HepG2 (cell line): ENCODE results near the gene FUT6. TPM values are rescaled to one million over a fixed set of nuclear protein-coding genes. Genes with fewer than 3 reads are reported as not detected.
A peak's percentile ranks its signal among the peaks of the same experiment; 100 is the strongest.

Experiments used
- ELF3 ChIP-seq: IDR thresholded peaks from 2 replicates; pipeline ENCODE4 v1.6.1; 2016; ENCODE audit warnings: missing genetic modification reagents, missing compliant biosample characterization
- GMEB1 ChIP-seq: sonication (generic); formaldehyde crosslinking; IDR thresholded peaks from 2 replicates; pipeline ENCODE4 v1.5.1; 2020; ENCODE audit warnings: missing genetic modification reagents, mild to moderate bottlenecking, borderline replicate concordance
- HNF4A ChIP-seq: sonication (generic); formaldehyde crosslinking; IDR thresholded peaks from 2 replicates; pipeline ENCODE4 v1.4.0; 2020; ENCODE audit warnings: missing genetic modification reagents
- KLF16 ChIP-seq, 2 experiments: sonication (generic) in 1 of 2; formaldehyde crosslinking in 1 of 2; IDR thresholded peaks; 2 replicates each; pipeline versions ENCODE4 v1.6.1 to v1.8.0; 2016 to 2023; ENCODE audit warnings: missing genetic modification reagents in 2 of 2, missing compliant biosample characterization in 1 of 2
- MTF2 ChIP-seq: sonication (generic); formaldehyde crosslinking; IDR thresholded peaks from 2 replicates; pipeline ENCODE4 v1.5.0; 2020; ENCODE audit warnings: missing genetic modification reagents, borderline replicate concordance
- NFYB ChIP-seq: sonication (generic); formaldehyde crosslinking; IDR thresholded peaks from 2 replicates; pipeline ENCODE4 v1.4.0; 2020; ENCODE audit warnings: missing genetic modification reagents
- NR2F2 ChIP-seq: IDR thresholded peaks from 2 replicates; pipeline ENCODE4 v1.6.1; 2012; ENCODE audit warnings: low read depth, inconsistent platforms, borderline replicate concordance
- PITX1 ChIP-seq: sonication (generic); formaldehyde crosslinking; IDR thresholded peaks from 2 replicates; pipeline ENCODE4 v1.5.1; 2020; ENCODE audit warnings: mild to moderate bottlenecking, missing genetic modification reagents
- PRPF4 ChIP-seq: fragments of 200-400 bp; formaldehyde crosslinking; IDR thresholded peaks from 2 replicates; pipeline ENCODE4 v1.6.1; 2016; ENCODE audit warnings: low read length, low read depth; ENCODE audit not compliant: poor library complexity, severe bottlenecking
- SMARCC2 ChIP-seq: fragments of 450-650 bp; IDR thresholded peaks from 2 replicates; pipeline ENCODE4 v1.6.1; 2017; ENCODE audit warnings: antibody characterized with exemption, mild to moderate bottlenecking
- SOX6 ChIP-seq, 2 experiments: fragments of 450-650 bp in 1 of 2; sonication (generic) in 1 of 2; formaldehyde crosslinking in 1 of 2; IDR thresholded peaks; 2 replicates each; pipeline versions ENCODE4 v1.4.0 to v1.6.1; 2017 to 2020; ENCODE audit warnings: antibody characterized with exemption in 1 of 2, mild to moderate bottlenecking in 1 of 2, missing genetic modification reagents in 1 of 2
- ZNF18 ChIP-seq: sonication (generic); formaldehyde crosslinking; IDR thresholded peaks from 2 replicates; pipeline ENCODE4 v1.8.0; 2022; ENCODE audit warnings: mild to moderate bottlenecking, missing genetic modification reagents; ENCODE audit not compliant: insufficient replicate concordance
- ZNF256 ChIP-seq: sonication (generic); formaldehyde crosslinking; conservative IDR thresholded peaks from 2 replicates; pipeline ENCODE4 v1.4.0; 2020; ENCODE audit warnings: missing genetic modification reagents
- ZNF441 ChIP-seq: sonication (generic); formaldehyde crosslinking; IDR thresholded peaks from 2 replicates; pipeline ENCODE4 v1.7.0; 2021; ENCODE audit warnings: missing genetic modification reagents, borderline replicate concordance
- ZNF841 ChIP-seq: sonication (generic); formaldehyde crosslinking; IDR thresholded peaks from 2 replicates; pipeline ENCODE4 v1.8.1; 2023; ENCODE audit warnings: missing genetic modification reagents, borderline replicate concordance
- ZSCAN9 ChIP-seq: IDR thresholded peaks from 2 replicates; pipeline ENCODE4 v1.6.1; 2016; ENCODE audit warnings: borderline replicate concordance
- polyA plus RNA-seq, 8 experiments: library from polyadenylated mRNA; depleted of rRNA in 3 of 8; stranded (reverse) in 7 of 8; unstranded in 1 of 8; fragments of >200 nt; fragmentation: Illumina TruSeq in 4 of 8; extraction: Trizol in 4 of 8; gene quantifications; 2 replicates each; pipeline versions ENCODE4 v1.2.1 to v1.2.3, GENCODE V29; 2011 to 2016; ENCODE audit warnings: low read depth in 4 of 8, missing spikeins in 1 of 8, mixed read lengths in 1 of 8; ENCODE audit not compliant: insufficient read depth in 1 of 8
- total RNA-seq, 5 experiments: library from RNA; depleted of rRNA; stranded (reverse); fragments of >200 nt; fragmentation: Illumina TruSeq; extraction: Trizol; gene quantifications; 2 replicates each; pipeline ENCODE4 v1.2.3, GENCODE V29; 2016; ENCODE audit warnings: low read depth in 1 of 5
- TF ChIP-seq, protein P1 (sequence below): sonication (generic); formaldehyde crosslinking; IDR thresholded peaks from 2 replicates; pipeline ENCODE4 v1.9.0; 2021; ENCODE audit warnings: mild to moderate bottlenecking, missing genetic modification reagents

The FUT6 gene
- total and polyA plus RNA-seq, 2 of the 13 experiments (the other 11 are each of a cell fraction or from before 2014, with no cell fraction given) = 8.2 to 27.7 TPM

- TF ChIP-seq, protein P1, sequence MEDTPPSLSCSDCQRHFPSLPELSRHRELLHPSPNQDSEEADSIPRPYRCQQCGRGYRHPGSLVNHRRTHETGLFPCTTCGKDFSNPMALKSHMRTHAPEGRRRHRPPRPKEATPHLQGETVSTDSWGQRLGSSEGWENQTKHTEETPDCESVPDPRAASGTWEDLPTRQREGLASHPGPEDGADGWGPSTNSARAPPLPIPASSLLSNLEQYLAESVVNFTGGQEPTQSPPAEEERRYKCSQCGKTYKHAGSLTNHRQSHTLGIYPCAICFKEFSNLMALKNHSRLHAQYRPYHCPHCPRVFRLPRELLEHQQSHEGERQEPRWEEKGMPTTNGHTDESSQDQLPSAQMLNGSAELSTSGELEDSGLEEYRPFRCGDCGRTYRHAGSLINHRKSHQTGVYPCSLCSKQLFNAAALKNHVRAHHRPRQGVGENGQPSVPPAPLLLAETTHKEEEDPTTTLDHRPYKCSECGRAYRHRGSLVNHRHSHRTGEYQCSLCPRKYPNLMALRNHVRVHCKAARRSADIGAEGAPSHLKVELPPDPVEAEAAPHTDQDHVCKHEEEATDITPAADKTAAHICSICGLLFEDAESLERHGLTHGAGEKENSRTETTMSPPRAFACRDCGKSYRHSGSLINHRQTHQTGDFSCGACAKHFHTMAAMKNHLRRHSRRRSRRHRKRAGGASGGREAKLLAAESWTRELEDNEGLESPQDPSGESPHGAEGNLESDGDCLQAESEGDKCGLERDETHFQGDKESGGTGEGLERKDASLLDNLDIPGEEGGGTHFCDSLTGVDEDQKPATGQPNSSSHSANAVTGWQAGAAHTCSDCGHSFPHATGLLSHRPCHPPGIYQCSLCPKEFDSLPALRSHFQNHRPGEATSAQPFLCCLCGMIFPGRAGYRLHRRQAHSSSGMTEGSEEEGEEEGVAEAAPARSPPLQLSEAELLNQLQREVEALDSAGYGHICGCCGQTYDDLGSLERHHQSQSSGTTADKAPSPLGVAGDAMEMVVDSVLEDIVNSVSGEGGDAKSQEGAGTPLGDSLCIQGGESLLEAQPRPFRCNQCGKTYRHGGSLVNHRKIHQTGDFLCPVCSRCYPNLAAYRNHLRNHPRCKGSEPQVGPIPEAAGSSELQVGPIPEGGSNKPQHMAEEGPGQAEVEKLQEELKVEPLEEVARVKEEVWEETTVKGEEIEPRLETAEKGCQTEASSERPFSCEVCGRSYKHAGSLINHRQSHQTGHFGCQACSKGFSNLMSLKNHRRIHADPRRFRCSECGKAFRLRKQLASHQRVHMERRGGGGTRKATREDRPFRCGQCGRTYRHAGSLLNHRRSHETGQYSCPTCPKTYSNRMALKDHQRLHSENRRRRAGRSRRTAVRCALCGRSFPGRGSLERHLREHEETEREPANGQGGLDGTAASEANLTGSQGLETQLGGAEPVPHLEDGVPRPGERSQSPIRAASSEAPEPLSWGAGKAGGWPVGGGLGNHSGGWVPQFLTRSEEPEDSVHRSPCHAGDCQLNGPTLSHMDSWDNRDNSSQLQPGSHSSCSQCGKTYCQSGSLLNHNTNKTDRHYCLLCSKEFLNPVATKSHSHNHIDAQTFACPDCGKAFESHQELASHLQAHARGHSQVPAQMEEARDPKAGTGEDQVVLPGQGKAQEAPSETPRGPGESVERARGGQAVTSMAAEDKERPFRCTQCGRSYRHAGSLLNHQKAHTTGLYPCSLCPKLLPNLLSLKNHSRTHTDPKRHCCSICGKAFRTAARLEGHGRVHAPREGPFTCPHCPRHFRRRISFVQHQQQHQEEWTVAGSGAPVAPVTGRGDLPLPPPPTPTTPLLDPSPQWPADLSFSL (CRISPR knock-in tag) = no peak
- 0 out of 2 replicates have a peak, but pooled peaks have one; percentile 51 for TF ChIP-seq MTF2 (CRISPR knock-in tag)
- TF ChIP-seq NFYB (CRISPR knock-in tag) = peak; percentile 71
- peak; percentile 48 for TF ChIP-seq PRPF4
- TF ChIP-seq SMARCC2 = no peak
- TF ChIP-seq ZNF441 = peak; percentile 68; the same call in 1 of the 2 replicates
- TF ChIP-seq ZSCAN9 (CRISPR knock-in tag) = peak; percentile 53; the same call in 1 of the 2 replicates
- TF ChIP-seq KLF16 (CRISPR knock-in tag; IDR thresholded peaks at IDR 0.05) = peak in 1 of 2 experiments; percentile 73; a peak in 2 of 4 replicates
- TF ChIP-seq SOX6 (IDR thresholded peaks at IDR 0.05) = no peak
- peak; percentile 79 for TF ChIP-seq SOX6 (CRISPR knock-in tag; IDR thresholded peaks at IDR 0.05)
- TF ChIP-seq ZNF18 (CRISPR knock-in tag) = no peak
- no peak for TF ChIP-seq ZNF841 (CRISPR knock-in tag)
- peak; percentile 93 for TF ChIP-seq PITX1 (CRISPR knock-in tag)
- TF ChIP-seq NR2F2 = no peak
- TF ChIP-seq HNF4A = no peak
- TF ChIP-seq ELF3 (CRISPR knock-in tag) = peak; percentile 64
- TF ChIP-seq GMEB1 (CRISPR knock-in tag) = peak; percentile 89
- no peak for TF ChIP-seq ZNF256 (CRISPR knock-in tag)
Measured at GRCh38 chr19:5790559-5791520, 48.7 kb downstream of the FUT6 start, which contains the start of gene DUS3L (continued).
